PC-3 (cell line): ENCODE data around the gene MLN. TPM values are rescaled to one million over a fixed set of nuclear protein-coding genes. Genes with fewer than 3 reads are reported as not detected.

Experiments used
- ATAC-seq: fragments of 200-7000 bp; cut with Tn5 transposase; 2 replicates; pipeline ENCODE4 v1.9.1; 2020; ENCODE audit warnings: mild to moderate bottlenecking, moderate library complexity
- BruUV-seq: library from RNA; stranded (reverse); fragments of 400-500 nt; replicated peaks from 2 replicates; lab custom pipeline; 2021; lab: Mats Ljungman, UMichigan
- CTCF ChIA-PET: fragments of 300-600 bp; sonication (Branson Sonifier 250); formaldehyde crosslinking; loops from one replicate; lab custom pipeline; 2022; ENCODE audit warnings: antibody characterized with exemption; lab: Charles Lee
- POLR2A ChIA-PET: fragments of 300-600 bp; sonication (Branson Sonifier 250); formaldehyde crosslinking; loops from one replicate; lab custom pipeline; 2022; ENCODE audit warnings: antibody characterized with exemption; ENCODE audit not compliant: unreplicated experiment; lab: Charles Lee
- DNase-seq: peaks from one replicate; pipeline ENCODE4 v3.0.0-alpha.2; 2015
- H2AFZ ChIP-seq: fragments of 300-600 bp; sonication (generic); 2 replicates; pipeline ENCODE4 v1.6.0; 2016; ENCODE audit warnings: antibody characterized with exemption, low read length
- H3F3A ChIP-seq: fragments of 300-600 bp; sonication (generic); one replicate; pipeline ENCODE4 v1.6.0; 2017; ENCODE audit warnings: antibody characterized with exemption, low read length, control low read depth, mild to moderate bottlenecking; ENCODE audit not compliant: unreplicated experiment
- H3K27ac ChIP-seq: fragments of 300-600 bp; sonication (generic); 2 replicates; pipeline ENCODE4 v1.5.1; 2016; ENCODE audit warnings: mild to moderate bottlenecking, low read length
- H3K27me3 ChIP-seq: fragments of 300-600 bp; sonication (generic); 2 replicates; pipeline ENCODE4 v1.6.1; 2016; ENCODE audit warnings: low read length, mixed read lengths
- H3K36me3 ChIP-seq: fragments of 300-600 bp; sonication (generic); 2 replicates; pipeline ENCODE4 v1.6.1; 2016; ENCODE audit warnings: low read depth, mixed run types, low read length, mixed read lengths
- H3K4me1 ChIP-seq: fragments of 300-600 bp; sonication (generic); 2 replicates; pipeline ENCODE4 v1.5.1; 2016; ENCODE audit warnings: low read length; ENCODE audit not compliant: insufficient read depth
- H3K4me2 ChIP-seq: fragments of 300-600 bp; sonication (generic); 2 replicates; pipeline ENCODE4 v1.6.0; 2016; ENCODE audit warnings: low read length
- H3K4me3 ChIP-seq: fragments of 300-600 bp; sonication (generic); 2 replicates; pipeline ENCODE4 v1.5.1; 2016; ENCODE audit warnings: mild to moderate bottlenecking, low read length, mixed read lengths
- H3K79me2 ChIP-seq: fragments of 300-600 bp; sonication (generic); 2 replicates; pipeline ENCODE4 v1.6.1; 2017; ENCODE audit warnings: low read length, mixed read lengths
- H3K9ac ChIP-seq: fragments of 300-600 bp; sonication (generic); 2 replicates; pipeline ENCODE4 v1.6.0; 2016; ENCODE audit warnings: mild to moderate bottlenecking, low read length
- H3K9me2 ChIP-seq: fragments of 300-600 bp; sonication (generic); replicated peaks from 2 replicates; pipeline ENCODE4 v1.6.1; 2016; ENCODE audit warnings: mixed run types, low read length, mixed read lengths
- H3K9me3 ChIP-seq: fragments of 300-600 bp; sonication (generic); 2 replicates; pipeline ENCODE4 v1.6.1; 2016; ENCODE audit warnings: low read length, mixed read lengths
- H4K20me1 ChIP-seq: fragments of 300-600 bp; sonication (generic); 2 replicates; pipeline ENCODE4 v1.6.1; 2016; ENCODE audit warnings: low read length, mixed read lengths
- EZH2 ChIP-seq: fragments of 300-600 bp; sonication (generic); IDR thresholded peaks from one replicate; pipeline ENCODE4 v1.6.1; 2017; ENCODE audit warnings: antibody characterized with exemption, mild to moderate bottlenecking, low read length; ENCODE audit not compliant: unreplicated experiment
- EZH2phosphoT487 ChIP-seq: fragments of 300-600 bp; sonication (generic); IDR thresholded peaks from 2 replicates; pipeline ENCODE4 v1.6.1; 2018; ENCODE audit warnings: mild to moderate bottlenecking, antibody characterized with exemption, low read length, borderline replicate concordance
- intact Hi-C: fragments of 100-400 bp; cut with micrococcal nuclease; formaldehyde crosslinking; loops from 2 replicates; pipeline ENCODE4 v1.9.0; 2023
- total RNA-seq: library from RNA; depleted of rRNA; stranded (reverse); fragments of >200 nt; gene quantifications from 2 replicates; pipeline ENCODE4 v1.2.3, GENCODE V29; 2014
- TF ChIP-seq, protein P1 (sequence below): fragments of 300-600 bp; sonication (generic); conservative IDR thresholded peaks from 2 replicates; pipeline ENCODE4 v1.5.1; 2017; ENCODE audit warnings: antibody characterized with exemption, low read depth, mild to moderate bottlenecking, low read length

MLN gene
- total RNA-seq, 1 experiment from 2014 or later = not detected

- TF ChIP-seq, protein P1, sequence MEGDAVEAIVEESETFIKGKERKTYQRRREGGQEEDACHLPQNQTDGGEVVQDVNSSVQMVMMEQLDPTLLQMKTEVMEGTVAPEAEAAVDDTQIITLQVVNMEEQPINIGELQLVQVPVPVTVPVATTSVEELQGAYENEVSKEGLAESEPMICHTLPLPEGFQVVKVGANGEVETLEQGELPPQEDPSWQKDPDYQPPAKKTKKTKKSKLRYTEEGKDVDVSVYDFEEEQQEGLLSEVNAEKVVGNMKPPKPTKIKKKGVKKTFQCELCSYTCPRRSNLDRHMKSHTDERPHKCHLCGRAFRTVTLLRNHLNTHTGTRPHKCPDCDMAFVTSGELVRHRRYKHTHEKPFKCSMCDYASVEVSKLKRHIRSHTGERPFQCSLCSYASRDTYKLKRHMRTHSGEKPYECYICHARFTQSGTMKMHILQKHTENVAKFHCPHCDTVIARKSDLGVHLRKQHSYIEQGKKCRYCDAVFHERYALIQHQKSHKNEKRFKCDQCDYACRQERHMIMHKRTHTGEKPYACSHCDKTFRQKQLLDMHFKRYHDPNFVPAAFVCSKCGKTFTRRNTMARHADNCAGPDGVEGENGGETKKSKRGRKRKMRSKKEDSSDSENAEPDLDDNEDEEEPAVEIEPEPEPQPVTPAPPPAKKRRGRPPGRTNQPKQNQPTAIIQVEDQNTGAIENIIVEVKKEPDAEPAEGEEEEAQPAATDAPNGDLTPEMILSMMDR = no peak
- TF ChIP-seq EZH2phosphoT487 (no peak), EZH2 (no peak)
- Histone ChIP-seq H3K4me3 (no peak overlapping the region), H3K36me3 (no peaks in the 10 kb centered on the region), H3F3A (no peaks in the 10 kb centered on the region), H3K9ac (no peak overlapping the region), H4K20me1 (no peaks in the 10 kb centered on the region), H3K9me3 (no peaks in the 10 kb centered on the region), H3K9me2 (no peaks in the 10 kb centered on the region), H3K27me3 (no peaks in the 10 kb centered on the region), H3K27ac (no peak overlapping the region), H3K4me1 (no peaks in the 10 kb centered on the region), H2AFZ (no peak overlapping the region), H3K4me2 (no peak overlapping the region), H3K79me2 (no peaks in the 10 kb centered on the region)
- no peak for ATAC-seq
- DNase-seq = no peak
- intact Hi-C loops = loop anchor here (10.0 kb wide), 1 partner anchor 176 kb away; no protein-coding TSS in a partner anchor
- ChIA-PET POLR2A (no interaction called here), CTCF (no interaction called here)
- BruUV-seq = no TSS peak
These were observed 44.7 kb upstream of the MLN start for GRCh38 chr6:33848484-33848883.

DNA sequence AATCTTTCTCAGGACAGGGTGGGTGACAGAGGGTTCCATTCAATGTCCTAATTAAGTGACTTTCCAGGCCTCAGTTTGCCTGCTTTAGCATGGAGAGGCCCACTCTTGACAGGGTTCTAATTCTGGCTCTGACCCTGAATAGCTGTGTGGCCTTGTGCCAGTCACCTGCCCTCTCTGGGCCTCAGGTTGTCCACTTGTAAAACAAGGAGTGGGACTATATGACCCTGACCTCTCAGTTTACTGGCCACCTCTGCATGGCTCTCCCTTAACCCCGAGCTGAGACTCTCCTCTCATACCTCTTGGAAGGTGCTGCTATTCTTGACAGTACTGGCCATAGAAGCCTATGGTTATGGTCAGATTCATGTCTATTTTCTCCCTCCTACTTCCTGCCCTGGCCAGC is 44.1 kb upstream of the MLN start:
- no peaks in the 10 kb centered on the region for H3K27me3 ChIP-seq
- CTCF ChIA-PET = no interaction called here
- no peaks in the 10 kb centered on the region for H3K9me3 ChIP-seq

GRCh38 chr6:33847078-33847477 is 43.3 kb upstream of the MLN start:
- Histone ChIP-seq H3K9me3 (no peaks in the 10 kb centered on the region), H3K27ac (no peak overlapping the region), H3K27me3 (no peaks in the 10 kb centered on the region), H3K4me1 (no peaks in the 10 kb centered on the region), H3K4me2 (no peak overlapping the region), H3K36me3 (no peaks in the 10 kb centered on the region), H4K20me1 (no peaks in the 10 kb centered on the region), H3K9ac (no peak overlapping the region), H3K9me2 (no peaks in the 10 kb centered on the region), H3F3A (no peaks in the 10 kb centered on the region), H2AFZ (no peak overlapping the region), H3K4me3 (no peak overlapping the region), H3K79me2 (no peaks in the 10 kb centered on the region)
- no peak for ATAC-seq
- DNase-seq = no peak
- BruUV-seq = no TSS peak
- TF ChIP-seq EZH2phosphoT487 (no peak), EZH2 (no peak)
- TF ChIP-seq, protein P1 = no peak
- CTCF ChIA-PET = no interaction called here
- intact Hi-C loops = loop anchor here (10.0 kb wide), 1 partner anchor 178 kb away; no protein-coding TSS in a partner anchor
- POLR2A ChIA-PET = no interaction called here

More for the DNA sequence above, 44.1 kb upstream of the MLN start:
- BruUV-seq = no TSS peak
- Histone ChIP-seq H4K20me1 (no peaks in the 10 kb centered on the region), H3K4me1 (no peaks in the 10 kb centered on the region), H3K4me2 (no peak overlapping the region), H3K27ac (no peak overlapping the region), H2AFZ (no peak overlapping the region), H3K9ac (no peak overlapping the region), H3K4me3 (no peak overlapping the region), H3K9me2 (no peaks in the 10 kb centered on the region), H3K36me3 (no peaks in the 10 kb centered on the region), H3K79me2 (no peaks in the 10 kb centered on the region), H3F3A (no peaks in the 10 kb centered on the region)
- ATAC-seq (no peak), DNase-seq (no peak)
- TF ChIP-seq EZH2phosphoT487 (no peak), EZH2 (no peak)
- TF ChIP-seq, protein P1 = no peak
- intact Hi-C loops = loop anchor here (10.0 kb wide), 1 partner anchor 177 kb away; no protein-coding TSS in a partner anchor
- POLR2A ChIA-PET = no interaction called here
